HG03095 (cell line): ENCODE measurements around the gene HVCN1.

Source experiments
- ATAC-seq: cut with Tn5 transposase; IDR thresholded peaks from one replicate; pipeline ENCODE4 v1.9.1; 2021; ENCODE audit warnings: moderate library complexity; ENCODE audit not compliant: unreplicated experiment

HVCN1 gene

DNA sequence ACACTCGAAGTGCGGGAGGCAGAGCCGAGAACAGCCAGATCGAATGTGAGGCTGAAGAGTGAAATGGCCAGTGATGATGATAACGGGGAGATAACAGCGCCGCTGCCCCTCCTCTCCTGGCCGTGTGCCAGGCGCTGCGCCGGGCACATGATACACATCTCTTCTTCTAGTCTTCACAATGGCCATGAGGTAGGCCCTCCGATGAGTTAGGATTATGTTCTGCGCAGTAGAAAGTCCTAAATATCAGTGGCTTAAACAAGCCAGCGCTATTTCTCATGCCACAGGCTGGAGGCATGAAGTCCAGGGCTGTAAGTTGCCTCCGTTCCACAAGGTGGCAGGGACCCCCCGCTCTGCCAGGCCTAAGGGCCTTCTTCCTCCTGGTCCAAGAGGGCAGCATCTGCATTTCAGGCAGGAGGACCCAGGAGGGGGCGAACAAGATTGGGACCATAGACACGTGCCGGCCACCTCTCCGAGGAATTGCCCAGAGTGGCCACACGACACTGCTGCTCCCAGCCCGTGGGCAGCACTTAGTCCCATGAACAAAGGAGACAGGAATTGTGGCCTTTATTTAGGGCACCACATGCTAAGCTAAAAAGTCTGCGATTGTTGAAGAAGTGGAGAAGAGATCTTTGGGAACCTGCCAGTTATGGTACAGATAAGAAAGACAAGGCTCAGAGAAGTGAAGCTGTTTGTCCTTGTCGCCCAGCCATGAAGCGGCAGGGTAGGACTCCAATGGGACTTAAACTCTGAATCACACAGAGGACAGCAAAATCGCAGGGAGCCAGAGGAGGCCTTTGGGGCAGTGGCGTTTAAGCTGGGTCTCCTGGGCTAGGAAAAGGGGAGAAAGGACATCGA lies 10.9 kb upstream of the HVCN1 start:
- ATAC-seq = no peak

DNA sequence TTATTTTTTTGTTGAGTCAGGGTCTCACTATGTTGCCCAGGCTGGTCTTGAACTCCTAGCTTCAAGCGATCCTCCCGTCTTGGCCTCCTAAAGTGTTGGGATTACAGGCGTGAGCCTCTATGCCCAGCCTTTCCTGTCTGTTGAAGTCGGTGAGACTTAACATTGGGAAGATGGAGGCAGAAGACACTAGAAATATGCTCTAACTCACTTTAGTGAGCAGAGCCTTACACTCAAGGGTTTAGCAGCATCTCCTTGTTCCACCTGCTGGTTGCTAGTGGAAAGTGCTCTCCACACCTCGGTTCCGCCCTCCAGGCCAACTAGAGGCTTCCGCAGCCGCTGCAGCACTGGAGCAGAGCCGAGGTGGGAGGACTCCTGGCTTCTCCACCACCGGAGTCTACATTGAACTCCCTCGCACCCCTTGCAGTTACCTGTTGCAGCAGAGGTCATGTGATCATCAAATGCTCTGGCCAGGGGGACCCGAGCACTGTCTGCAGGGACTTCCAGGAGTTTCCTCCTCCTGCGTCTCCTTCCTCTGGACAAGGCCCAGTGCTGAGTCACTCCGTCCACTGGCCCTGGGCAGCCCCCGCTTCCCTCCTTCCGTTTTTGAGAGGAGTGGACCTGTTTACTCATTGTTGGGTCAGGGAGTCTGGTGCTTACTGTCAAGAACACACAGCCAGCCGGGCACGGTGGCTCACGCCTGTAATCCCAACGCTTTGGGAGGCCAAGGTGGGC lies 9.4 kb upstream of the HVCN1 start:
- peak; percentile 66 for ATAC-seq

DNA sequence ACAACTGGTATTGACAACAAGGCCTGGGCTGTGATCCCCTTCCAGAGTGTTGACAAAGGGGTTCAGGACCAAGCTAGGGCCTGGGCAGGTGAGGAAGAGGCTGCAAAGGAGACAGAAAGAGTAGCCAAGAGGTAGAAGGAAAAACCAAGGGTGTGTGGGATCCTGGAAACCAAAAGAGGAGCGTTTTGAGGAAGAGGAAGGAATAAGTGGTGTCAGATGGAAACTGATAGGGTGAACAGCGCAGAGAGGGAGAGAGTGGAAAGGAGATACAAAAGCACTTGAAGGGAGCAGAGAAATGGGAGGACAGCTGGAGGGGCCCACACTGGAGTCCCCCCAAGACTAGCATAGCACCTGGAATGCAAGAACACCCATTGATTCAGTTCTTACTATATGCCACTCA lies 8.3 kb upstream of the HVCN1 start:
- ATAC-seq = no peak

GRCh38 chr12:110696283-110696682 lies 7.4 kb upstream of the HVCN1 start:
- ATAC-seq = no peak

DNA sequence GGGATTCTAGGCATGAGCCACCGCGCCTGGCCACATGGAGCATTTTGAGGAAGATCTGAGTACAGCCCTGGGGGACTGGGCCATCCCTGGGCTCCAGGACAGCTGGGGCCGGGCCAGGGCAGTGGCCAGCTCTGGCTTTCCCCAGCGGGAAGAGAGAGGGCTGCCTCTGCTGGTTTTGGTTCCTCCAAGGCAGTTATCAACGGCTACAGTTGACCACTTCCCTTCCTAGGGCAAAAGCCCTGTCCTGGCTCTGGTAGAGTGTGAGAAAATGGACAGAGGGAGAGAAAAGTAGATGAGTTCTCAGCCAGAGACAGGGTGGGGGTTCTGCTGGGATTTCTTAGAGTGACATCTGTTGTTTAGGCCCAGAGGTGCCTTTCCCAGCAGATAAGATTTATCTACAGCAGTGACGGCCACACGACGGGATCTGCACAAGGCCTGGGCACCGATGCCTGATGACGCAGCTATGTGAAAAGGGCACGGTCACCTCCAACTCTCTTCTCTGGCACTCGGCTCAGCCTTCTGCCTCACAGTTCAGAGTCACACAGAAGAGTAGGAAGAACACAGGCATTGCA lies 5.5 kb upstream of the HVCN1 start:
- no peak for ATAC-seq

GRCh38 chr12:110693731-110694130 lies 4.8 kb upstream of the HVCN1 start:
- no peak for ATAC-seq

- no peak for ATAC-seq
Observed at GRCh38 chr12:110690127-110690430, 1.2 kb upstream of the HVCN1 start.

GRCh38 chr12:110689281-110690126 lies 589 bp upstream of the HVCN1 start:
- ATAC-seq = peak; percentile 43

DNA sequence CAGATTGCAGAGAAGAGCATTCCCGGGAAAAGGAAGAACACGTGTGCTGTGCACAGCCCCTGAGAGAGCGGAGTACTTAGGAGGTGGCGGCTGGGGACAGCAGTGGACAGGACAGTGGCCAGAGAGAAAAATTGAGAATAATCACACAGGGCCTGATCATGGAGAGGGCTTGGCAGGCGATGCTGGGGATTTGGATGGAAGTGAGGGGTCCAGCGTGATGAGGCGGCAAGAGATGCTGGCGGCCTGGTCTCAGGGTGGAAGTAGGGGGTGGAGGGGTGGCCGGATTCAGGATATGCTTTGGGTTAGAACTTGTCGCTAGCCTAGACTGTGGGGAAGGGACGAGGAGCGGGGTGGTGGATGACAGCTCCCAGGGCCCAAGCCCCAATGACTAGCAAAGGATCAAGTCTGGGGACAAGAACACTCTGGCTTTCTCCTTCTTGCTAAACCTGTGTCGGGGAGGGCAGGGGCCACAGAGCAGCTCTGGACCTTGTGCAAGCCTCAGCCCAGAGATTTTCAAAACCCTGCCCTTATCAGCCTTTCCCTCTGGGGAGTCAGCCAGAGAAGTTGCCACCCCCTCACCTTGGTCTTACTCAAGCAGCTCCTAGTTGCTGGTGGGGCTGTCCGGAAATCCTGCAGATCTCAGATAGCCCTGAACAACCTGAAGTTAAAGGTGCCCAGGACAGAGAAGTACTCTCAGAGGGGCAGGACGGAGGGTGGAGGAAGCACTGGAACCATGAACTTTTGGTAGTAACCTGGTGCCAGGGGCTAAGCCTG lies 1.3 kb downstream of the HVCN1 start:
- ATAC-seq = no peak

- ATAC-seq = no peak
Observed at GRCh38 chr12:110686294-110686903, 2.5 kb downstream of the HVCN1 start.

DNA sequence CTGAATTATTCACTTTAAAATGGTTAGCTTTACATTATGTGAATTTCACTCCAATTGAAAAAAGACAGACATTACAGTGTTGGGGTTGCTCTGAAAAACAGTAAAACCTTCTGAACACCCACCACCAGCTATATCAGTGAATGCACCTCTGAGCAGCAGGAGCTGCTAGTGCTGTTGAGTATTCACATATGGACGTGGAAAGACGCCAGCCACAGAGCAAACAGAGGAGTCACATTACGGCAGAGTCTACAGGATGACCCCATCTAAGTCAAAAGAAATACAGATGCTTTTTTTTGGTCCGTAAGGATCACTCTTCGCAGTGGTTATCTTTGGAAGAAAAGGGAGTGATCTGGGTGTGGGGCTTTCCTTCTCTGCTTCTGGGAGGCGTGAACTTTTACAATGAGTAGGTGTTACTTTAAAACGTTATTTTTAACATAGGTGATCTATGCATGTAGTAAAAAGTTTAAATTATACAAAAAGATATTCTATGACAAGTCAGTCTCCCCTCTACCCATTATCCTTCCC lies 4.5 kb downstream of the HVCN1 start:
- no peak for ATAC-seq

- ATAC-seq = no peak
Observed at GRCh38 chr12:110683888-110684287, 5.0 kb downstream of the HVCN1 start.

GRCh38 chr12:110680032-110680431 lies 8.9 kb downstream of the HVCN1 start:
- no peak for ATAC-seq

DNA sequence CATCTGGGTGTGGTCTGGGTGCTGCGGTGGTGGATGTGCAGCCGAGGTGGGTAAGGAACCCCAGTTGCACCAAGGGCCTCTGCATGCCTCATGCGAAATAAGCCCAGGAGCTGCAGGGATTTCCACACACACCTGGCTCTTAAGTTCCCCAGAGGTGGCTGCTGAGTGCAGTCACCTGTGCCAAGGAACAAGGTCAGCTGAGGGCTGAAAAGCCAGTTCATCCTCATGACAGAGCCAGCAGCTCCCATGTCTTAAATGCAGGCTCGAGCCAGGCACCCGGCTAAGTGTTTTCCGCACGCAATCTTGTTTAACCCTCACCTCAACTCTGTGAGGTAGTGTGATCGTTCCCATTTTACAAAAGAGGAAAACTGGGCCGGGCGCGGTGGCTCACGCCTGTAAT lies 9.7 kb downstream of the HVCN1 start:
- no peak for ATAC-seq

DNA sequence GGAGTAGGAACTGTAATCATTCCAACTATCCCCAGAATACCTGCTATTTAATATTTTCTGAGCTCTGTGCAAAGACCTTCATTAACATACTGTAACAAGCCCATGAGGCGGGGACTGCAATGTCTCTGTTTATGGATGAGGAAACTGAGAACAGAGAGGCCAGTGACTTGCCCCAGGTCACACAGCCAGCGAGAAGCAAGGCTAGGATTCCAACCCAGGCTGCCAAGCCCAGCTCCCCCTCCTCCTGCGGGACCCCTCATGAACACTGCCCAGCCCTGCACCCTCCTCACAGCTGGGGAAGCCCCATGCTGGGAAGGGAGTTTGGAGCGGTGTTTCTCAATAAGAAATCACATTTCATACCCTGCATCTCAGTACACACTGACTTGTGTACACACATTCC lies 10.9 kb downstream of the HVCN1 start:
- peak; percentile 2 for ATAC-seq

DNA sequence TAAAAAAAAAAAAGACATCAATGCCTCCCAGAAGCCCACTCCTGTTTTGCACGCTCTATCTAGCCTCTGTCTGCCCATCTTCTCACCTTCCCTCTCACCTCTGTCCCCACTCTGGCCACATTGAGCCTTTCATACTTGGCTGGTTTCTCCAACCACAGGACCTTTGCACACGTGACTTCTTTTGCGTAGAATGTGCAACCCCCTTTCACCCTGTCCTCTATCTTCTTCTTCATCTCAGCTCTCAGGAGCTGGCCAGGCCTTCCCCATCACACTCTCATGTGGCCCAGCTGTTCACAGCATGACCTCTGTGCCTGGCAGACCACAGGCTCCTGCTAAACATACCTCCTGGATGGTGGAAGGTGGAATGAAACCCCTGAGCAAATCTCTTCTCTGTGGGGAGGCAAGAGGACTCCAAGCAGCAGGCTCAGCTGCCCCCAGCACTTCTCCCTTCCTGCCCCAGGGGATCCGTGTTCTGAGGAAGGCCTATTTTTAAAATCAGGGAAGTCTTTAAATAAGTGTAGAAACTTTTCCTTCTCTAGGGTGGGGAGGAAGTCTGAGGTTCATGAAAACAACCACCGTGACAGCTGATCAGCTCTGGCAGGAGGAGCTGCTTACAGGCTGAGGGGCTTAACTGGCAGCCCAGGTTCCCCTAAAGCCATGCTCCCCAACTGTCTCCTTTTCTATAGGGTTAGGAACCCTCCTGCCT lies 11.6 kb downstream of the HVCN1 start:
- peak; percentile 63 for ATAC-seq

GRCh38 chr12:110676171-110676570 lies 12.7 kb downstream of the HVCN1 start:
- ATAC-seq = no peak

DNA sequence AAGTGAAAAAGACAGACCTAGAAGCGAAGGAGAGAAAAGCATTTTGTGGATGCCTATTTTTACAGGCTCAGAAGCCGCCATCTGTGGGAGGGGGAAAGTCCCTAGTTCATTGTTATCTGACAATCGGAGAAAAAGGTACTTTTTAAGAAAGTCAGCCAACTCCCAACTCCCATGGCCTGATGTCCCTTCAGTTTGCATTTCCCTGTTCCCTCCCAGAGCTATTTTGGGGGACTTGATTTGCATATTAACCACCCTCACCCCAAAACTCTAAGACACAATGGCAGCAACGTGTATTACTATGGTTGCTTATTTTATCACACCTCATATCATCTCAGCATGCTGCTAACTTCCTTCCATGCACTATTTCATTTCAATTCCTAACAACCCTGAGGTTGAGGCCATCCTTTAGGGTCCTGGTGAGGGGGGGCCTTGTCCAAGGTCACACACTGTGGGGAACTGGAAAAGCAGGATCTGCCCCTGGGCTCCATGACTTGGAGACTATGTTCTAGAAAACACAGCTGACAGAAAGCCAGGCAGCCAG lies 18.7 kb downstream of the HVCN1 start:
- ATAC-seq = peak; percentile 51

- ATAC-seq = peak; percentile 7
Observed at GRCh38 chr12:110669193-110669502, 19.8 kb downstream of the HVCN1 start.
